SU-DHL-6 (cell line): ENCODE measurements around the gene TMEM42.

Source experiments
- CTCF ChIP-seq: fragments of 200-600 bp; sonication (generic); IDR thresholded peaks from one replicate; pipeline ENCODE4 v1.5.1; 2017; ENCODE audit warnings: antibody characterized with exemption, mild to moderate bottlenecking, low read length, moderate library complexity; ENCODE audit not compliant: insufficient read depth, poor library complexity, severe bottlenecking
- EZH2phosphoT487 ChIP-seq: fragments of 200-600 bp; sonication (generic), shearing (Covaris generic); conservative IDR thresholded peaks from 2 replicates; pipeline ENCODE4 v1.6.1; 2018; ENCODE audit warnings: mild to moderate bottlenecking, antibody characterized with exemption, low read length, moderate library complexity, mixed read lengths

- TF ChIP-seq CTCF: no peak
- TF ChIP-seq EZH2phosphoT487: no peak
Measured at GRCh38 chr3:44867421-44868111, 5.9 kb downstream of the TMEM42 start.
